HCT116 (cell line): ENCODE results near the gene MACF1. TPM values are rescaled to one million over a fixed set of nuclear protein-coding genes. Genes with fewer than 3 reads are reported as not detected.

Experiments
- ATAC-seq: fragments of 200-7000 bp; cut with Tn5 transposase; 2 replicates; pipeline ENCODE4 v1.9.1; 2020; ENCODE audit warnings: mild to moderate bottlenecking, moderate library complexity
- BruUV-seq: library from RNA; stranded (reverse); fragments of 400-500 nt; replicated peaks from 2 replicates; lab custom pipeline; 2021; lab: Mats Ljungman, UMichigan
- CTCF ChIA-PET: fragments of 300-600 bp; sonication (Branson Sonifier 250); formaldehyde crosslinking; loops from one replicate; lab custom pipeline; 2021; ENCODE audit warnings: antibody characterized with exemption; lab: Charles Lee
- POLR2A ChIA-PET: fragments of 300-600, 350-600 bp; sonication (Branson Sonifier 250); formaldehyde crosslinking; loops from one replicate; lab custom pipeline; 2021; ENCODE audit warnings: antibody characterized with exemption; lab: Charles Lee
- RAD21 ChIA-PET, 2 experiments: fragments of 300-600 bp; sonication (Branson Sonifier 250); formaldehyde crosslinking; loops; one replicate each; lab custom pipeline; 2023; ENCODE audit warnings: low total read pairs in 2 of 2; ENCODE audit not compliant: uncharacterized antibody in 2 of 2, unreplicated experiment in 2 of 2, low non-redundant PET in 1 of 2; lab: Charles Lee
- DNase-seq: peaks from one replicate; pipeline ENCODE4 v3.0.0-alpha.2; 2010; ENCODE audit warnings: low read depth, low spot score
- H2AFZ ChIP-seq: fragments of 200-600 bp; shearing (Covaris generic), sonication (generic); 2 replicates; pipeline ENCODE4 v1.6.1; 2017; ENCODE audit warnings: low read depth, mixed run types, mixed read lengths, antibody characterized with exemption, low read length; ENCODE audit not compliant: poor library complexity, severe bottlenecking
- H3K27ac ChIP-seq: 2 replicates; pipeline ENCODE4 v1.5.1; 2012; ENCODE audit warnings: low read depth, low read length
- H3K27me3 ChIP-seq: fragments of 200-600 bp; sonication (generic); 2 replicates; pipeline ENCODE4 v1.6.1; 2016; ENCODE audit warnings: mixed run types, low read length, mixed read lengths; ENCODE audit not compliant: insufficient read depth
- H3K36me3 ChIP-seq, 2 experiments: fragments of 200-500 bp in 1 of 2; fragments of 200-600 bp in 1 of 2; sonication (Bioruptor generic) in 1 of 2; sonication (generic) in 1 of 2; 2 replicates each; pipeline versions ENCODE4 v1.5.1 to v1.6.1; 2014 to 2016; ENCODE audit warnings: low read length in 2 of 2, inconsistent platforms in 1 of 2, mixed read lengths in 1 of 2, mixed run types in 1 of 2; ENCODE audit not compliant: insufficient read depth in 2 of 2, control insufficient read depth in 1 of 2
- H3K4me1 ChIP-seq, 2 experiments: fragments of 200-600 bp in 1 of 2; sonication (generic) in 1 of 2; 2 replicates each; pipeline versions ENCODE4 v1.5.1 to v1.6.1; 2012 to 2017; ENCODE audit warnings: low read length in 2 of 2, inconsistent platforms in 1 of 2, mild to moderate bottlenecking in 1 of 2, mixed read lengths in 1 of 2, mixed run types in 1 of 2, moderate library complexity in 1 of 2; ENCODE audit not compliant: insufficient read depth in 2 of 2, control insufficient read depth in 1 of 2
- H3K4me2 ChIP-seq: fragments of 200-600 bp; sonication (generic); 2 replicates; pipeline ENCODE4 v1.6.1; 2017; ENCODE audit warnings: mixed run types, low read length, mixed read lengths
- H3K4me3 ChIP-seq, 2 experiments: fragments of 200-600 bp in 1 of 2; sonication (generic) in 1 of 2; replicated peaks in 1 of 2; 2 replicates each; pipeline ENCODE4 v1.5.1; 2011 to 2016; ENCODE audit warnings: low read length in 2 of 2, control low read depth in 1 of 2, low read depth in 1 of 2, mild to moderate bottlenecking in 1 of 2, mixed read lengths in 1 of 2, mixed run types in 1 of 2
- H3K79me2 ChIP-seq: fragments of 200-600 bp; sonication (generic); 2 replicates; pipeline ENCODE4 v1.6.1; 2017; ENCODE audit warnings: mild to moderate bottlenecking, mixed run types, low read length, moderate library complexity, mixed read lengths; ENCODE audit not compliant: insufficient read depth
- H3K9ac ChIP-seq: fragments of 200-600 bp; sonication (generic); 2 replicates; pipeline ENCODE4 v1.6.1; 2016; ENCODE audit warnings: low read length, mixed read lengths
- H3K9me2 ChIP-seq: fragments of 200-600 bp; sonication (generic), shearing (Covaris generic); 2 replicates; pipeline ENCODE4 v1.6.1; 2017; ENCODE audit warnings: mixed run types, mild to moderate bottlenecking, moderate library complexity; ENCODE audit not compliant: insufficient read depth
- H3K9me3 ChIP-seq, 2 experiments: fragments of 200-500 bp in 1 of 2; fragments of 200-600 bp in 1 of 2; sonication (Bioruptor generic) in 1 of 2; sonication (generic) in 1 of 2; 2 replicates each; pipeline ENCODE4 v1.6.1; 2014 to 2017; ENCODE audit warnings: low read length in 2 of 2, mixed read lengths in 2 of 2, inconsistent platforms in 1 of 2, low read depth in 1 of 2, mild to moderate bottlenecking in 1 of 2, mixed run types in 1 of 2, moderate library complexity in 1 of 2; ENCODE audit not compliant: control insufficient read depth in 1 of 2, insufficient read depth in 1 of 2
- H4K20me1 ChIP-seq: fragments of 200-600 bp; sonication (generic), shearing (Covaris generic); 2 replicates; pipeline ENCODE4 v1.6.1; 2017; ENCODE audit warnings: mixed run types, mild to moderate bottlenecking, moderate library complexity; ENCODE audit not compliant: insufficient read depth
- EGR1 ChIP-seq: IDR thresholded peaks from 2 replicates; pipeline ENCODE4 v1.6.1; 2012; ENCODE audit warnings: low read depth
- JUND ChIP-seq: IDR thresholded peaks from 2 replicates; pipeline ENCODE4 v1.6.1; 2012
- MAX ChIP-seq: IDR thresholded peaks from 2 replicates; pipeline ENCODE4 v1.6.1; 2012
- POLR2A ChIP-seq: IDR thresholded peaks from 2 replicates; pipeline ENCODE4 v1.7.0; 2011; ENCODE audit warnings: borderline replicate concordance; ENCODE audit not compliant: insufficient read depth, insufficient read length; ENCODE audit errors: extremely low read depth
- POLR2AphosphoS5 ChIP-seq: IDR thresholded peaks from 2 replicates; pipeline ENCODE4 v1.6.1; 2011; ENCODE audit warnings: mild to moderate bottlenecking, low read depth, low read length, moderate library complexity
- REST ChIP-seq: IDR thresholded peaks from 2 replicates; pipeline ENCODE4 v1.6.1; 2012; ENCODE audit warnings: low read depth
- SRF ChIP-seq: IDR thresholded peaks from 2 replicates; pipeline ENCODE4 v1.6.1; 2012; ENCODE audit warnings: low read depth
- TCF7L2 ChIP-seq: IDR thresholded peaks from 2 replicates; pipeline ENCODE4 v1.7.0; 2011; ENCODE audit warnings: borderline replicate concordance, inconsistent platforms; ENCODE audit not compliant: insufficient read depth, insufficient read length; ENCODE audit errors: extremely low read depth
- ZBTB33 ChIP-seq: IDR thresholded peaks from 2 replicates; pipeline ENCODE4 v1.6.1; 2011; ENCODE audit warnings: mild to moderate bottlenecking, low read length, moderate library complexity; ENCODE audit not compliant: insufficient replicate concordance; ENCODE audit errors: extremely low read depth
- ZFX ChIP-seq: fragments of 450-650 bp; IDR thresholded peaks from 2 replicates; pipeline ENCODE4 v1.6.1; 2017
- intact Hi-C: fragments of 100-400 bp; cut with micrococcal nuclease; formaldehyde crosslinking; loops from 2 replicates; pipeline ENCODE4 v1.10.0; 2022
- total RNA-seq: library from RNA; stranded (reverse); gene quantifications from one replicate; pipeline ENCODE4 v1.2.1, GENCODE V29; 2021; ENCODE audit not compliant: unreplicated experiment

Gene MACF1
- total RNA-seq, 1 experiment from 2014 or later = 146 TPM

- intact Hi-C loops = loop anchor here (5.0 kb wide), 1 partner anchor 35 kb away; no protein-coding TSS in a partner anchor
- H3K9me3 ChIP-seq = no peaks in the 10 kb centered on the region
- TF ChIP-seq TCF7L2 (no peak), POLR2AphosphoS5 (no peak), MAX (no peak), JUND (no peak)
- no peak for DNase-seq
- no peak overlapping the region for H3K27ac ChIP-seq
- H3K4me2 ChIP-seq = no peak overlapping the region
- no peak for ATAC-seq
- BruUV-seq = no TSS peak
- H3K27me3 ChIP-seq = no peaks in the 10 kb centered on the region
- no peaks in the 10 kb centered on the region for H3K79me2 ChIP-seq
- ChIA-PET POLR2A (no interaction called here), RAD21 (no interaction called here), CTCF (interaction anchor here (1.2 kb wide), 1 partner anchor 283 kb away, joined by 3 read pairs; no protein-coding TSS in a partner anchor)
- H3K4me1 ChIP-seq = no peaks in the 10 kb centered on the region
- no peak overlapping the region for H3K4me3 ChIP-seq
- H3K9me2 ChIP-seq = no peaks in the 10 kb centered on the region
- H3K36me3 ChIP-seq = peaks cover 46% of the 10 kb centered on the region in 2 experiments
- no peak overlapping the region for H3K9ac ChIP-seq
- no peak overlapping the region for H2AFZ ChIP-seq
- H4K20me1 ChIP-seq = no peaks in the 10 kb centered on the region
Observed at GRCh38 chr1:39436842-39437241, 232.3 kb downstream of the MACF1 start.

GRCh38 chr1:39438042-39438441 is 233.5 kb downstream of the MACF1 start:
- DNase-seq (no peak), ATAC-seq (no peak)
- peaks cover 52 to 54% of the 10 kb centered on the region in 2 experiments for H3K36me3 ChIP-seq
- no peaks in the 10 kb centered on the region for H3K9me3 ChIP-seq
- ChIA-PET POLR2A (interaction anchor here (0.5 kb wide), 1 partner anchor 377 kb away, joined by 3 read pairs; no protein-coding TSS in a partner anchor), CTCF (interaction anchor here (1.2 kb wide), 1 partner anchor 282 kb away, joined by 3 read pairs; no protein-coding TSS in a partner anchor), RAD21 (no interaction called here)
- H3K9me2 ChIP-seq = no peaks in the 10 kb centered on the region
- H4K20me1 ChIP-seq = no peaks in the 10 kb centered on the region
- intact Hi-C loops = loop anchor here (5.0 kb wide), 1 partner anchor 34 kb away; no protein-coding TSS in a partner anchor
- H2AFZ ChIP-seq = no peak overlapping the region
- H3K4me3 ChIP-seq = no peak overlapping the region
- H3K27me3 ChIP-seq = no peaks in the 10 kb centered on the region
- H3K79me2 ChIP-seq = no peaks in the 10 kb centered on the region
- no peak overlapping the region for H3K9ac ChIP-seq
- no TSS peak for BruUV-seq
- TF ChIP-seq EGR1 = no peak
- no peak for TF ChIP-seq POLR2A
- no peak for TF ChIP-seq ZFX
- TF ChIP-seq REST = no peak
- no peak for TF ChIP-seq SRF
- TF ChIP-seq ZBTB33 = no peak
- no peak overlapping the region for H3K27ac ChIP-seq
- no peak overlapping the region for H3K4me2 ChIP-seq
- H3K4me1 ChIP-seq = no peaks in the 10 kb centered on the region
